WTC11 (cell line): ENCODE results near the gene ZFR2. TPM values are rescaled to one million over a fixed set of nuclear protein-coding genes. Genes with fewer than 3 reads are reported as not detected.
A peak's percentile ranks its signal among the peaks of the same experiment; 100 is the strongest.

Experiments used
- ATAC-seq: fragments of 200-7000 bp; cut with Tn5 transposase; 2 replicates; pipeline ENCODE4 v1.10.0; 2021; ENCODE audit warnings: mild to moderate bottlenecking, moderate library complexity
- CTCF ChIA-PET: fragments of 300-600 bp; sonication (Branson Sonifier 250); formaldehyde crosslinking; loops from one replicate; lab custom pipeline; 2021; ENCODE audit warnings: antibody characterized with exemption; lab: Charles Lee
- POLR2A ChIA-PET: fragments of 350-600 bp; sonication (Branson Sonifier 250); formaldehyde crosslinking; loops from one replicate; lab custom pipeline; 2021; ENCODE audit warnings: antibody characterized with exemption; lab: Charles Lee
- DNase-seq: peaks from one replicate; pipeline ENCODE4 v3.0.0; 2021; ENCODE audit warnings: low spot score
- H3K27ac Mint-ChIP-seq: 2 replicates; pipeline ENCODE4 v1.8.0; 2021; ENCODE audit warnings: mixed read lengths
- H3K27me3 Mint-ChIP-seq: 2 replicates; pipeline ENCODE4 v1.8.0; 2021; ENCODE audit warnings: low read depth, mild to moderate bottlenecking, moderate library complexity, mixed read lengths
- H3K36me3 Mint-ChIP-seq: 2 replicates; pipeline ENCODE4 v1.8.0; 2021; ENCODE audit warnings: mixed read lengths
- H3K4me1 Mint-ChIP-seq: 2 replicates; pipeline ENCODE4 v1.8.0; 2022; ENCODE audit warnings: mixed read lengths
- H3K4me3 Mint-ChIP-seq: 2 replicates; pipeline ENCODE4 v1.8.0; 2021; ENCODE audit warnings: mild to moderate bottlenecking, moderate library complexity, mixed read lengths
- H3K9me3 Mint-ChIP-seq: 2 replicates; pipeline ENCODE4 v1.8.0; 2021; ENCODE audit warnings: mixed read lengths
- ATF1 ChIP-seq: sonication (generic); formaldehyde crosslinking; IDR thresholded peaks from 2 replicates; pipeline ENCODE4 v1.8.1; 2023; ENCODE audit warnings: mild to moderate bottlenecking, moderate library complexity, missing genetic modification reagents
- CREM ChIP-seq: sonication (generic); formaldehyde crosslinking; IDR thresholded peaks from 2 replicates; pipeline ENCODE4 v1.8.1; 2022; ENCODE audit warnings: mild to moderate bottlenecking, missing genetic modification reagents, moderate library complexity
- ETV6 ChIP-seq: sonication (generic); formaldehyde crosslinking; IDR thresholded peaks from 2 replicates; pipeline ENCODE4 v1.8.1; 2022; ENCODE audit warnings: mild to moderate bottlenecking, missing genetic modification reagents
- FOXK1 ChIP-seq: sonication (generic); formaldehyde crosslinking; IDR thresholded peaks from 2 replicates; pipeline ENCODE4 v1.8.0; 2022; ENCODE audit warnings: mild to moderate bottlenecking, moderate library complexity, missing genetic modification reagents
- GABPB1 ChIP-seq: sonication (generic); formaldehyde crosslinking; IDR thresholded peaks from 2 replicates; pipeline ENCODE4 v1.8.1; 2023; ENCODE audit warnings: mild to moderate bottlenecking, missing genetic modification reagents
- GTF2I ChIP-seq: fragments of 250-450 bp; sonication (Bioruptor Pico); conservative IDR thresholded peaks from 2 replicates; pipeline ENCODE4 v1.4.0; 2021; ENCODE audit warnings: mild to moderate bottlenecking
- IRF2 ChIP-seq: sonication (generic); formaldehyde crosslinking; IDR thresholded peaks from 2 replicates; pipeline ENCODE4 v1.8.0; 2022; ENCODE audit warnings: low read depth, missing genetic modification reagents, borderline replicate concordance
- MXD4 ChIP-seq: fragments of 250-450 bp; sonication (Bioruptor Pico); IDR thresholded peaks from 2 replicates; pipeline ENCODE4 v1.8.0; 2021; ENCODE audit warnings: mild to moderate bottlenecking, moderate library complexity, borderline replicate concordance
- NR1H2 ChIP-seq: sonication (generic); formaldehyde crosslinking; IDR thresholded peaks from 2 replicates; pipeline ENCODE4 v1.9.0; 2021; ENCODE audit warnings: mild to moderate bottlenecking, moderate library complexity, missing genetic modification reagents
- NR3C1 ChIP-seq: sonication (generic); formaldehyde crosslinking; conservative IDR thresholded peaks from 2 replicates; pipeline ENCODE4 v1.8.1; 2023; ENCODE audit warnings: low read depth, mild to moderate bottlenecking, missing genetic modification reagents
- TCF7 ChIP-seq: sonication (generic); formaldehyde crosslinking; IDR thresholded peaks from 2 replicates; pipeline ENCODE4 v1.8.0; 2022; ENCODE audit warnings: mild to moderate bottlenecking, low read depth, missing genetic modification reagents, moderate library complexity
- total RNA-seq: library from RNA; stranded (reverse); gene quantifications from 3 replicates; pipeline ENCODE4 v1.2.3, GENCODE V29; 2021
- TF ChIP-seq, protein P1 (sequence below): sonication (generic); formaldehyde crosslinking; IDR thresholded peaks from 2 replicates; pipeline ENCODE4 v1.8.0; 2022; ENCODE audit warnings: mild to moderate bottlenecking, missing genetic modification reagents
- TF ChIP-seq, protein P2 (sequence below): sonication (generic); formaldehyde crosslinking; IDR thresholded peaks from 2 replicates; pipeline ENCODE4 v1.8.1; 2023; ENCODE audit warnings: mild to moderate bottlenecking, missing genetic modification reagents, moderate library complexity
- TF ChIP-seq, protein P3 (sequence below): sonication (generic); formaldehyde crosslinking; IDR thresholded peaks from 2 replicates; pipeline ENCODE4 v1.8.0; 2022; ENCODE audit warnings: mild to moderate bottlenecking, missing genetic modification reagents
- TF ChIP-seq, protein P4 (sequence below): sonication (generic); formaldehyde crosslinking; IDR thresholded peaks from 2 replicates; pipeline ENCODE4 v1.8.1; 2023; ENCODE audit warnings: mild to moderate bottlenecking, missing genetic modification reagents, moderate library complexity
- TF ChIP-seq, protein P5 (sequence below): sonication (generic); formaldehyde crosslinking; IDR thresholded peaks from 2 replicates; pipeline ENCODE4 v1.8.0; 2022; ENCODE audit warnings: mild to moderate bottlenecking, missing genetic modification reagents

ZFR2 gene
- total RNA-seq, 1 experiment from 2014 or later = 17.5 TPM

DNA sequence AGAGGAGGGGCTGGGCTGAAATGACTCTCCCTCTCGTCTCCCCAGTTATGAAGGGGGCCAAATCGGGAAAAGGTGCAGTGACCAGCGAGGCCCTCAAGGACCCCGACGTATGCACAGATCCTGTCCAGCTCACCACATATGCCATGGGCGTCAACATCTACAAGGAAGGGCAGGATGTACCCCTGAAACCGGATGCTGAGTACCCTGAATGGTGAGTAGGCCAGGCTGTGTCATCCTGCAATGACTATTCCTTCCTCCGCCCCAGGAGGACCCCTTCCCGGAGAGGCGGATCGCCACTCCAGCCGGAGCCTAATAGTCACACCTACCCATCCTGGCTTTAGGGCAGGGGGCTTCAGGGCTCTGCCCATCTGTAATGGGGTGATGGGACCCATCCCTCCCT, 103.7 kb downstream of the ZFR2 start:
- ChIA-PET CTCF (no interaction called here), POLR2A (no interaction called here)
- H3K27ac Mint-ChIP-seq = no peak overlapping the region
- TF ChIP-seq NR1H2 (CRISPR knock-in tag) = no peak
- no peak for TF ChIP-seq IRF2 (CRISPR knock-in tag)
- TF ChIP-seq, protein P1, sequence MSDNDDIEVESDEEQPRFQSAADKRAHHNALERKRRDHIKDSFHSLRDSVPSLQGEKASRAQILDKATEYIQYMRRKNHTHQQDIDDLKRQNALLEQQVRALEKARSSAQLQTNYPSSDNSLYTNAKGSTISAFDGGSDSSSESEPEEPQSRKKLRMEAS (CRISPR knock-in tag) = no peak
- TF ChIP-seq NR3C1 (CRISPR knock-in tag) = no peak
- H3K36me3 Mint-ChIP-seq = peaks cover 5% of the 10 kb centered on the region
- peaks cover 8% of the 10 kb centered on the region for H3K4me1 Mint-ChIP-seq
- no peak for ATAC-seq
- peaks cover 3% of the 10 kb centered on the region; the same call in 1 of the 2 replicates for H3K27me3 Mint-ChIP-seq
- H3K9me3 Mint-ChIP-seq = no peaks in the 10 kb centered on the region
- no peak for DNase-seq
- H3K4me3 Mint-ChIP-seq = no peak overlapping the region

DNA sequence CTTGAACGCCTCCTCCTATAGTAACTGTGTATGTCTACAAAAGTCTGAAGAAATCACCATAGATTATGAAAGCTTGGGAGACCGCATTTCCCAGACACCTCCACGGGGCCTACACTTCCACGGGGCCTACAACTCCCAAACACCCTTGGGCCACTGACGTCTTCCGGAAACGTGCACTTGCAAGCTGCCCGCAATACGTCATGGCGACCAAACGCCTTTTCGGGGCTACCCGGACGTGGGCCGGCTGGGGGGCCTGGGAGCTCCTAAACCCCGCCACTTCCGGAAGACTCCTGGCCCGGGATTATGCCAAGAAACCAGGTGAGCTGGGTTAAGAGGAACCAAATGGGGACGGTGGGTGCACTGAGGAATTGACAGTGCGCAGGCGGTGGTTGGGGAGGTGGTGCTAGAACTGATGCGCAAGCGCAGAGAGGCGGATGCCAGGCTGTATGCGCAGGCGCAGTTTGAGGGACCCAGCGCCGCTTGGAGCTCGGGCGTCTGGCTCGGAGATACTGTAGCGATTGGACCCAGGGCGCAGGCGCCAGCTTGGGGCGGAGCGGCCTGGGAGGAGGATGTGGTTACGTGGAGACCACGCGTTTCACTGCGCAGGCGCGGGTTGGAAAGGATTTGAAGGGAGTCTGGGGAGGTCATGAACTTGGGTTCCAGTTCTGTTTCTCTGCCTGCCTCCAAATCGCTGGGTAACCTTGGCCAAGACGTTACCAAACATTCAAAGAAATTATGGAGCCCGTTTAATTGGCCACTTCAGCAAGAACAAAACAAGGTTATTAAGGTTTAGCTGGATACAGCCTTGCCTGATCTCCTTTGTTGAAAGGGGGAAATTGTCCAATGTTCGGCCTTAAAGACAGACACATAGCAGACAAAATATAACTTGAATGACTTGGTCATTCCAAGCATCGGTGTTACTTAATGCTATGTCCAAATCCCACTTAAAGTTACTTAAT, 106.1 kb downstream of the ZFR2 start, which contains the start of gene MRPL54:
MRPL54 (plus strand) TSS at position 182 of the 959 bp plus-strand sequence; CDS start at position 201, 19 bp downstream.
- TF ChIP-seq GABPB1 (CRISPR knock-in tag) (peak; percentile 84), GTF2I (CRISPR knock-in tag) (peak; percentile 91), ATF1 (CRISPR knock-in tag) (no peak), CREM (CRISPR knock-in tag) (peak; percentile 69; the same call in 1 of the 2 replicates), ETV6 (CRISPR knock-in tag) (peak; percentile 78), MXD4 (CRISPR knock-in tag) (no peak), TCF7 (CRISPR knock-in tag) (no peak), FOXK1 (CRISPR knock-in tag) (peak; percentile 88)
- TF ChIP-seq, protein P2, sequence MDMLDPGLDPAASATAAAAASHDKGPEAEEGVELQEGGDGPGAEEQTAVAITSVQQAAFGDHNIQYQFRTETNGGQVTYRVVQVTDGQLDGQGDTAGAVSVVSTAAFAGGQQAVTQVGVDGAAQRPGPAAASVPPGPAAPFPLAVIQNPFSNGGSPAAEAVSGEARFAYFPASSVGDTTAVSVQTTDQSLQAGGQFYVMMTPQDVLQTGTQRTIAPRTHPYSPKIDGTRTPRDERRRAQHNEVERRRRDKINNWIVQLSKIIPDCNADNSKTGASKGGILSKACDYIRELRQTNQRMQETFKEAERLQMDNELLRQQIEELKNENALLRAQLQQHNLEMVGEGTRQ (CRISPR knock-in tag) = 0 out of 2 replicates have a peak, but pooled peaks have one; percentile 13
- TF ChIP-seq, protein P3, sequence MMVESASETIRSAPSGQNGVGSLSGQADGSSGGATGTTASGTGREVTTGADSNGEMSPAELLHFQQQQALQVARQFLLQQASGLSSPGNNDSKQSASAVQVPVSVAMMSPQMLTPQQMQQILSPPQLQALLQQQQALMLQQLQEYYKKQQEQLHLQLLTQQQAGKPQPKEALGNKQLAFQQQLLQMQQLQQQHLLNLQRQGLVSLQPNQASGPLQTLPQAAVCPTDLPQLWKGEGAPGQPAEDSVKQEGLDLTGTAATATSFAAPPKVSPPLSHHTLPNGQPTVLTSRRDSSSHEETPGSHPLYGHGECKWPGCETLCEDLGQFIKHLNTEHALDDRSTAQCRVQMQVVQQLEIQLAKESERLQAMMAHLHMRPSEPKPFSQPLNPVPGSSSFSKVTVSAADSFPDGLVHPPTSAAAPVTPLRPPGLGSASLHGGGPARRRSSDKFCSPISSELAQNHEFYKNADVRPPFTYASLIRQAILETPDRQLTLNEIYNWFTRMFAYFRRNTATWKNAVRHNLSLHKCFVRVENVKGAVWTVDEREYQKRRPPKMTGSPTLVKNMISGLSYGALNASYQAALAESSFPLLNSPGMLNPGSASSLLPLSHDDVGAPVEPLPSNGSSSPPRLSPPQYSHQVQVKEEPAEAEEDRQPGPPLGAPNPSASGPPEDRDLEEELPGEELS (CRISPR knock-in tag) = peak; percentile 58; the same call in 1 of the 2 replicates
- TF ChIP-seq, protein P4, sequence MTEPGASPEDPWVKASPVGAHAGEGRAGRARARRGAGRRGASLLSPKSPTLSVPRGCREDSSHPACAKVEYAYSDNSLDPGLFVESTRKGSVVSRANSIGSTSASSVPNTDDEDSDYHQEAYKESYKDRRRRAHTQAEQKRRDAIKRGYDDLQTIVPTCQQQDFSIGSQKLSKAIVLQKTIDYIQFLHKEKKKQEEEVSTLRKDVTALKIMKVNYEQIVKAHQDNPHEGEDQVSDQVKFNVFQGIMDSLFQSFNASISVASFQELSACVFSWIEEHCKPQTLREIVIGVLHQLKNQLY = no peak
- TF ChIP-seq, protein P1 (CRISPR knock-in tag) = peak; percentile 88
- TF ChIP-seq, protein P5, sequence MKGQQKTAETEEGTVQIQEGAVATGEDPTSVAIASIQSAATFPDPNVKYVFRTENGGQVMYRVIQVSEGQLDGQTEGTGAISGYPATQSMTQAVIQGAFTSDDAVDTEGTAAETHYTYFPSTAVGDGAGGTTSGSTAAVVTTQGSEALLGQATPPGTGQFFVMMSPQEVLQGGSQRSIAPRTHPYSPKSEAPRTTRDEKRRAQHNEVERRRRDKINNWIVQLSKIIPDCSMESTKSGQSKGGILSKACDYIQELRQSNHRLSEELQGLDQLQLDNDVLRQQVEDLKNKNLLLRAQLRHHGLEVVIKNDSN (CRISPR knock-in tag) = 0 out of 2 replicates have a peak, but pooled peaks have one; percentile 22
- peak; percentile 99 for DNase-seq

More for the DNA sequence above, 106.1 kb downstream of the ZFR2 start, which contains the start of gene MRPL54:
- POLR2A ChIA-PET = interaction anchor here (0.5 to 1.6 kb wide), 12 partner anchors 9 to 1543 kb away, joined by 3 to 6 read pairs (median 4); partner anchors contain the start of genes DAPK3 and EEF2
- H3K36me3 Mint-ChIP-seq = peaks cover 5% of the 10 kb centered on the region
- H3K4me1 Mint-ChIP-seq = peaks cover 8% of the 10 kb centered on the region
- H3K27ac Mint-ChIP-seq = peak within 1 kb of the TSS; percentile 95
- H3K27me3 Mint-ChIP-seq = peaks cover 3% of the 10 kb centered on the region; the same call in 1 of the 2 replicates
- ATAC-seq = peak; percentile 91
- CTCF ChIA-PET = interaction anchor here (0.6 to 3.1 kb wide), 25 partner anchors 8 to 1908 kb away, joined by 3 to 24 read pairs (median 4); partner anchors contain the start of genes ATCAY, DAPK3 and NMRK2
- H3K9me3 Mint-ChIP-seq = no peaks in the 10 kb centered on the region
- peak within 1 kb of the TSS; percentile 97 for H3K4me3 Mint-ChIP-seq
